Measurements from ENCODE around the gene GPATCH1.
A peak's percentile ranks its signal among the peaks of the same experiment; 100 is the strongest.
"Not testable (repeated sequence)": the region's sequence is repeated elsewhere in the genome, so short reads cannot be mapped to it uniquely, and the experiment has no call there.

GPATCH1 gene

GRCh38 chr19:33157906-33158305, 76.9 kb downstream of the GPATCH1 start:
- no peak overlapping the region for H3K27ac ChIP-seq
- TF ChIP-seq CTCF (conservative IDR thresholded peaks at IDR 0.05), result no peak

GRCh38 chr19:33158365-33158764, 77.4 kb downstream of the GPATCH1 start:
- H3K27ac ChIP-seq, result no peak overlapping the region
- no peak for TF ChIP-seq CTCF (conservative IDR thresholded peaks at IDR 0.05)

- no peak overlapping the region for H3K27ac ChIP-seq
- TF ChIP-seq CTCF (conservative IDR thresholded peaks at IDR 0.05), result no peak
Measured at GRCh38 chr19:33159149-33159548, 78.2 kb downstream of the GPATCH1 start.

GRCh38 chr19:33159893-33160292, 78.9 kb downstream of the GPATCH1 start:
- no peak for TF ChIP-seq CTCF (conservative IDR thresholded peaks at IDR 0.05)
- H3K27ac ChIP-seq, result no peak overlapping the region

- H3K27ac ChIP-seq, result peak overlapping the region; percentile 43; the same call in 1 of the 2 replicates
- no peak for TF ChIP-seq CTCF (conservative IDR thresholded peaks at IDR 0.05)
Measured at GRCh38 chr19:33161201-33161600, 80.2 kb downstream of the GPATCH1 start.

GRCh38 chr19:33163481-33163880, 82.5 kb downstream of the GPATCH1 start:
- no peak for TF ChIP-seq CTCF (conservative IDR thresholded peaks at IDR 0.05)
- no peak overlapping the region for H3K27ac ChIP-seq

GRCh38 chr19:33166037-33166436, 85.1 kb downstream of the GPATCH1 start:
- H3K27ac ChIP-seq, result not testable (repeated sequence)

- H3K27ac ChIP-seq, result no peak overlapping the region
- no peak for TF ChIP-seq CTCF (conservative IDR thresholded peaks at IDR 0.05)
Measured at GRCh38 chr19:33167438-33167837, 86.5 kb downstream of the GPATCH1 start.

All from VCaP (cell line).